Lung (tissue), 12 donors: ENCODE data around the gene CYSRT1. TPM values are rescaled to one million over a fixed set of nuclear protein-coding genes. Genes with fewer than 3 reads are reported as not detected.

ENCODE experiments used
- ATAC-seq: fragments of 200-7000 bp; cut with Tn5 transposase; one replicate; pipeline ENCODE4 v1.9.1; 2020; ENCODE audit warnings: moderate number of reproducible peaks; ENCODE audit not compliant: insufficient read depth, low FRiP score
- DNase-seq, 3 donors: peaks; one replicate each; pipeline ENCODE4 v3.0.0-alpha.2; 2013 to 2017
- H3K27ac ChIP-seq, 2 donors: one replicate each; pipeline ENCODE4 v1.5.1; 2013; ENCODE audit warnings: mild to moderate bottlenecking in 2 of 2, moderate library complexity in 2 of 2, control low read depth in 1 of 2, inconsistent platforms in 1 of 2, low read depth in 1 of 2, low read length in 1 of 2
- H3K27me3 ChIP-seq, 3 donors: one replicate each; pipeline ENCODE4 v1.5.1; 2013; ENCODE audit warnings: low read length in 2 of 3; ENCODE audit not compliant: control insufficient read depth in 3 of 3, insufficient read depth in 3 of 3
- H3K36me3 ChIP-seq, 4 donors: one replicate each; pipeline ENCODE4 v1.5.1; 2013; ENCODE audit warnings: low read length in 4 of 4, mild to moderate bottlenecking in 1 of 4, moderate library complexity in 1 of 4; ENCODE audit not compliant: control insufficient read depth in 4 of 4, insufficient read depth in 4 of 4
- H3K4me1 ChIP-seq, 5 donors: one replicate each; pipeline ENCODE4 v1.5.1; 2013; ENCODE audit warnings: low read length in 5 of 5, mild to moderate bottlenecking in 2 of 5, moderate library complexity in 1 of 5; ENCODE audit not compliant: control insufficient read depth in 5 of 5, insufficient read depth in 5 of 5
- H3K4me3 ChIP-seq: one replicate; pipeline ENCODE4 v1.5.1; 2013; ENCODE audit warnings: mild to moderate bottlenecking, control low read depth, moderate library complexity
- H3K9ac ChIP-seq, 2 donors: one replicate each; pipeline ENCODE4 v1.5.1; 2013; ENCODE audit warnings: low read length in 2 of 2, control low read depth in 1 of 2; ENCODE audit not compliant: insufficient read depth in 1 of 2
- H3K9me3 ChIP-seq, 4 donors: one replicate each; pipeline ENCODE4 v1.5.1; 2013; ENCODE audit warnings: low read length in 3 of 4, mild to moderate bottlenecking in 1 of 4, moderate library complexity in 1 of 4; ENCODE audit not compliant: control insufficient read depth in 4 of 4, insufficient read depth in 3 of 4
- CTCF ChIP-seq: IDR thresholded peaks from 2 replicates; pipeline ENCODE4 v1.5.1; 2012; ENCODE audit warnings: mild to moderate bottlenecking; ENCODE audit errors: control extremely low read depth, extremely low read depth
- WGBS, 2 donors: extraction: QIAGEN DNeasy Blood & Tissue Kit; methylation state at CpG; one replicate each; pipeline ENCODE4 v1.1.7; 2013; 5-methylcytosine and 5-hydroxymethylcytosine counted together
- polyA plus RNA-seq, 2 donors: library from polyadenylated mRNA; stranded (reverse); fragments of 200-250 nt; gene quantifications; one replicate each; pipeline ENCODE4 v1.2.1, GENCODE V29; 2013
- total RNA-seq, 2 donors: library from RNA; depleted of rRNA in 1 of 2; stranded (reverse); fragments of >200 nt in 1 of 2; gene quantifications; one replicate each; pipeline ENCODE4 v1.2.1, GENCODE V29; 2014 to 2021
- donor health status: control.
- donor health status: control.
- donor health status: Bipolar disorder and iron deficiency.
- donor health status: healthy.
- donor health status: DM: yes; HTN: yes; CAD: no.

Gene CYSRT1
- total and polyA plus RNA-seq, 4 donors, result 0.70 to 2.7 (median 0.92) TPM; not detected in 1

GRCh38 chr9:137233143-137233980, 8.4 kb downstream of the CYSRT1 start:
- ATAC-seq (no peak), DNase-seq (no peak)
- Histone ChIP-seq H3K36me3 (no peaks in the 10 kb centered on the region), H3K9ac (no peak overlapping the region), H3K4me3 (no peak overlapping the region), H3K4me1 (peaks cover 0 to 14% (median 4%) of the 10 kb centered on the region in 5 donors), H3K27ac (no peak overlapping the region), H3K27me3 (peaks cover 0 to 6% (median 0%) of the 10 kb centered on the region in 3 donors), H3K9me3 (peaks cover 0 to 2% (median 0%) of the 10 kb centered on the region in 4 donors)
- WGBS, 2 donors, result 79 to 87% methylated on average over 35 to 40 of the region's 40 CpGs
- no peak for TF ChIP-seq CTCF

- DNase-seq, result no peak
- no peaks in the 10 kb centered on the region for H3K36me3 ChIP-seq
- peaks cover 0 to 6% (median 0%) of the 10 kb centered on the region in 3 donors for H3K27me3 ChIP-seq
- H3K4me1 ChIP-seq, result peaks cover 0 to 14% (median 8%) of the 10 kb centered on the region in 5 donors
- no peak for ATAC-seq
- 63 to 72% methylated on average over 27 to 40 of the region's 40 CpGs for WGBS, 2 donors
- no peak for TF ChIP-seq CTCF
- no peak overlapping the region for H3K4me3 ChIP-seq
- no peak overlapping the region for H3K27ac ChIP-seq
- H3K9ac ChIP-seq, result no peak overlapping the region
- peaks cover 0 to 2% (median 0%) of the 10 kb centered on the region in 4 donors for H3K9me3 ChIP-seq
Observed at GRCh38 chr9:137234055-137234697, 9.2 kb downstream of the CYSRT1 start.

GRCh38 chr9:137234758-137235423, 9.9 kb downstream of the CYSRT1 start:
- Histone ChIP-seq H3K36me3 (no peaks in the 10 kb centered on the region), H3K27me3 (peaks cover 0 to 6% (median 0%) of the 10 kb centered on the region in 3 donors), H3K4me1 (peaks cover 0 to 14% (median 8%) of the 10 kb centered on the region in 5 donors), H3K9ac (no peak overlapping the region), H3K27ac (no peak overlapping the region), H3K9me3 (no peaks in the 10 kb centered on the region), H3K4me3 (no peak overlapping the region)
- no peak for DNase-seq
- WGBS, 2 donors, result 70 to 83% methylated on average over 17 to 18 of the region's 18 CpGs
- no peak for ATAC-seq
- no peak for TF ChIP-seq CTCF
